Nephron progenitor cell (in vitro differentiated cells): ENCODE results near the gene SLC22A31.
A peak's percentile ranks its signal among the peaks of the same experiment; 100 is the strongest.

Source experiments
- DNase-seq: peaks from one replicate; pipeline ENCODE4 v3.0.0; 2021
- H3K27ac Mint-ChIP-seq: 2 replicates; pipeline ENCODE4 v1.8.0; 2021; ENCODE audit warnings: mild to moderate bottlenecking, moderate library complexity, mixed read lengths
- H3K27me3 Mint-ChIP-seq: 2 replicates; pipeline ENCODE4 v1.8.0; 2021; ENCODE audit warnings: mild to moderate bottlenecking, low read depth, mixed read lengths; ENCODE audit not compliant: poor library complexity
- H3K36me3 Mint-ChIP-seq: 2 replicates; pipeline ENCODE4 v1.8.0; 2021; ENCODE audit warnings: low read depth, mixed read lengths
- H3K4me1 Mint-ChIP-seq: 2 replicates; pipeline ENCODE4 v1.8.0; 2021; ENCODE audit warnings: mixed read lengths
- H3K4me3 Mint-ChIP-seq: 2 replicates; pipeline ENCODE4 v1.8.0; 2021; ENCODE audit warnings: mild to moderate bottlenecking, moderate library complexity, mixed read lengths
- H3K9me3 Mint-ChIP-seq: 2 replicates; pipeline ENCODE4 v1.8.0; 2021; ENCODE audit warnings: mild to moderate bottlenecking, moderate library complexity, mixed read lengths
- CTCF ChIP-seq: fragments of 200-600 bp; sonication (generic); IDR thresholded peaks from 2 replicates; pipeline ENCODE4 v1.5.0; 2021; ENCODE audit warnings: antibody characterized with exemption

Gene SLC22A31

DNA sequence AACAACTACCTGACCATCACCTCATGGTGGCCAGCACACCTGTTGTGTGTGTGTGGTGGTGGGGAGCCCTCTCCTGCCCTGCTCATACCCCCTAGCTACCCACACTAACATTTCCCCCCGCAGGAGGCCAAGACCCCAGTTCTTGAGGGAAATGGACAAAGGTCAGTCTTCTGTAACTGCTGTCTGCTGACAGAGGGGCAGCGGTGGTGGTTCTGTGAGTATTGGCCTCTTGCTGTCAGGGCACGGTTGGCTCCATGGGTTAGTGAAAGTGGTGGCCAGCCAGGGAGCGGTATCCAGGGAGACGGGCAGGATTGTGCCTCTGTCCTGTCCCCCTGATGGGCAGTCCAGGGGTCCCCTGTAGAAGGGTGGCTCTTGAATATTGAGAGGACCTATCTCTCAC, 43.3 kb upstream of the SLC22A31 start:
- no peak for TF ChIP-seq CTCF
- Mint-ChIP-seq H3K27me3 (peaks cover 34% of the 10 kb centered on the region), H3K4me1 (peaks cover 14% of the 10 kb centered on the region), H3K4me3 (no peak overlapping the region), H3K36me3 (peaks cover 6% of the 10 kb centered on the region), H3K27ac (no peak overlapping the region), H3K9me3 (peaks cover 10% of the 10 kb centered on the region)
- no peak for DNase-seq

DNA sequence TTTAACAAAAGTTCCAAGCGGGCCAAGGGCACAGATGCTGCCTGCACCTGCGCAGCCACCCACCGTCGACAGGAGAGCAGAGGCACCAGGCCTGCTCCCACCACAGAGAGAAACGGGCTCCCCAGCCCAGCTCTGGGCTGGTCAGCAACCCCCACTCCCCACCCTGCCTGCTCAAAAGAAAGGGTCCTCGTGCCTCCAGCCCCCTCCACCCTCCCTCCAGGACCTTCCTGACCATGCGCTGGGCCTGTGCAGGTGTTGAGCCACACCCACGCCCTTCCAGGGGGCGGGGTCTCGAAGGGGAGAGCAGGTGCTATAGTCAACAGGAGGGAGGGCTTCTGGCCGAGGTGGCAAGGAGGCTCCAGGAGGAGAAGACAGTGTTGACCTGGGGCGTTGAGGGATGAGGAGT, 42.5 kb upstream of the SLC22A31 start:
- no peak for TF ChIP-seq CTCF
- H3K27me3 Mint-ChIP-seq: peaks cover 27% of the 10 kb centered on the region
- peaks cover 14% of the 10 kb centered on the region for H3K4me1 Mint-ChIP-seq
- peak overlapping the region; percentile 36 for H3K4me3 Mint-ChIP-seq
- peaks cover 8% of the 10 kb centered on the region for H3K36me3 Mint-ChIP-seq
- no peak for DNase-seq
- H3K9me3 Mint-ChIP-seq: peaks cover 5% of the 10 kb centered on the region
- H3K27ac Mint-ChIP-seq: peak overlapping the region; percentile 64

GRCh38 chr16:89241187-89242007, 41.1 kb upstream of the SLC22A31 start:
- DNase-seq: peak; percentile 76
- peaks cover 5% of the 10 kb centered on the region for H3K9me3 Mint-ChIP-seq
- H3K27me3 Mint-ChIP-seq: peaks cover 23% of the 10 kb centered on the region
- peak overlapping the region; percentile 99 for H3K27ac Mint-ChIP-seq
- H3K36me3 Mint-ChIP-seq: peaks cover 10% of the 10 kb centered on the region
- peaks cover 11% of the 10 kb centered on the region for H3K4me1 Mint-ChIP-seq
- TF ChIP-seq CTCF: no peak
- H3K4me3 Mint-ChIP-seq: peak overlapping the region; percentile 98

GRCh38 chr16:89237733-89238132, 37.4 kb upstream of the SLC22A31 start:
- no peak for TF ChIP-seq CTCF
- Mint-ChIP-seq H3K4me3 (no peak overlapping the region), H3K9me3 (peaks cover 21% of the 10 kb centered on the region), H3K36me3 (peaks cover 42% of the 10 kb centered on the region), H3K27ac (no peak overlapping the region), H3K27me3 (peaks cover 9% of the 10 kb centered on the region), H3K4me1 (peaks cover 9% of the 10 kb centered on the region)
- no peak for DNase-seq

DNA sequence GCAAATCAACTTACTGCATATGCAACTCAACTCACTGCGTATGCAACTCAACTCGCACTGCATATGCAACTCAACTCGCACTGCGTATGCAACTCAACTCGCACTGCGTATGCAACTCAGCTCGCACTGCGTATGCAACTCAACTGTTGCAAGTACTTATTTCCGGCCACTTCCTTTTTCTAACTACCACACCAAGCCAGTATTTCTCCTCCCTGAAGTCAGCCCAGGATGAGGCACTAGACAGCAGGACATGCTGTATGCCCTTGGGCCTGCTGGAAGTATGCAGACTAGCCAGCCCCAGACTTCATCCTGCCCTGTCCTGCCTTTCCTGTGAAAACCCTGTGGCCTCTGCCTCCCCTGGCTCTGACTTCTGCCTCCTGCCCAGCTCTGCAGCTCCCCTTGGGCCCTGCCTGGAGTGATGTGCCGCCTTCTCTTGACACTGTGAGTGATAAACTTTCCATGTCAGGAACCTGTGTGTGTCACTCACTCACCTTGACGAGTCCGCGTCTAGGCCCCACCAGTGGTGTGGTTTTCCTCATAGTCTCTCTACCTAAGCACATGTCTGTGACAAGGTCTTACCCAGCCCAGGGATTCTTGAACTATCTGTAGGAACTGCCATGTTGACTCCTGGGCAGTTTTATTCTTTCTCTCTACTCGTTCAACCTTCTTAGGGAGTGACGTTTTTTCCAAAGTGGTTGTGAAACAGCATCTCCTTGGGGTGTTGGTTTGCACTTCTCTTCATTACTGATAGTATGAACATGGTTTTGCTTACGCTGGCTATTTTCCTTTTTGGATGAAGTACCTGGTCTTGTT, 33.5 kb upstream of the SLC22A31 start:
- Mint-ChIP-seq H3K4me3 (no peak overlapping the region), H3K36me3 (peaks cover 75% of the 10 kb centered on the region)
- no peak for TF ChIP-seq CTCF

More for the DNA sequence above, 33.5 kb upstream of the SLC22A31 start:
- Mint-ChIP-seq H3K9me3 (peaks cover 37% of the 10 kb centered on the region), H3K27ac (no peak overlapping the region), H3K27me3 (peaks cover 4% of the 10 kb centered on the region), H3K4me1 (no peaks in the 10 kb centered on the region)
- DNase-seq: no peak
